Activated CD4-positive, alpha-beta T cell treated with anti-CD3 and anti-CD28 coated beads, Interleukin-2, amount 50 U/mL, for 48 hours (primary cell): ENCODE data around the gene MYO5B.

ENCODE experiments used
- DNase-seq, 2 experiments: peaks; one replicate each; pipeline ENCODE4 v3.0.0-alpha.2; 2020

The MYO5B gene

GRCh38 chr18:50188652-50189051 is 6.3 kb downstream of the MYO5B start:
- DNase-seq, result no peak

DNA sequence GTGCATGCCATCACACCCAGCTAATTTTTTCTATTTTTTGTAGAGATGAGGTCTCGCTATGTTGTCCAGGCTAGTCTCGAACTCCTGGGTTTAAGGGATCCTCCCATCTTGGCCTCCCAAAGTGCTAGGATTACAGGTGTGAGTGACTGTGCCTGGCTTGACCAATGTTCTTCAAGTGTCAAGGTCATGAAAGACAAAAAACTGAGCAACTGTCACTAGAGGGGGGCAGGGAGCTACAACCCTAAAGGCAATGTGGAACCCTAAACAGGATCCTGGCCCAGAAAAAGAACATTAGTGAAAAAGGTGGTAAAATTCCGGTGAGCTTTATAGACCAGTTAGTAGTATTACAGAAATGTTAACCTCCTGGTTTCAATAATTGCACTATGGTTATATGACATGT is 7.3 kb downstream of the MYO5B start:
- DNase-seq, result no peak

DNA sequence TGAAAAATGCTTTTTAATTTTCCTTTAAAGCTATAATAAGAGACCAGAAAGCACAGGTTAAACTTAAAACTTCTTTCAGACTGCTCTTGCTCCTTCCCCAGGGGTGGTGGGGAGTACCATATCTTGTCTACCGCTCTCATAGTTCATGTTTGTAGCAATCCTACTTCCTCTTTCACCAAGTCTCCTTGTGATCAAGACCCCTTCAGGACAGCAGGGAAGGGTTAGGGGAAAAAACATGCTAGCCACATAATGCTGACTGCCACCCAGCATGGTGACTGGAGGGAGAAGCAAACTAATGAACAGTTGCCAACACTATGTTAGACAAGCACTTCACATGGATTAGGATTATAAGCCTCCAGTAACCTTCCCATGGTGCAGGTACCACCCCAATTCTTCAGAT is 8.6 kb downstream of the MYO5B start:
- DNase-seq, result no peak

- DNase-seq, result no peak
Measured at GRCh38 chr18:50183556-50183955, 11.4 kb downstream of the MYO5B start.

- DNase-seq, result no peak
Measured at GRCh38 chr18:50182511-50182910, 12.4 kb downstream of the MYO5B start.

DNA sequence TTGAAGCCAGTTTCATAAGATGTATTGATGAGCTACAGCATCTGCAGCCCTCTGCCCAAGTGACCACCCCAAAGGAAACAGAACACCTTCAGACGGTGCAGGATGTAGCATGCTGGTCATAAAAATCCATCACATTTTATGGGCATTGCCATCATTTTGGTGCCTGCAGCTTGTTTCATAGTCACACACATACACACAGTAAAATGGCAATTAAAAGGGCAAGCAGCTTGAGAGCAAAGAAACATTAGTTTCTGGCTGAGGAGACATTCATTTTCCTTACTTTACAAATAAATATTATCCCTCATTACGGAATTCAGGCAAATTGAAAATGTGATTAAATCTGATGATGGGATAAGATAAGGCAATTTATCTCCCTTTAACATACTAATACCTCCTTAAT is 13.4 kb downstream of the MYO5B start:
- DNase-seq, result no peak

GRCh38 chr18:50179465-50179864 is 15.5 kb downstream of the MYO5B start:
- no peak for DNase-seq

DNA sequence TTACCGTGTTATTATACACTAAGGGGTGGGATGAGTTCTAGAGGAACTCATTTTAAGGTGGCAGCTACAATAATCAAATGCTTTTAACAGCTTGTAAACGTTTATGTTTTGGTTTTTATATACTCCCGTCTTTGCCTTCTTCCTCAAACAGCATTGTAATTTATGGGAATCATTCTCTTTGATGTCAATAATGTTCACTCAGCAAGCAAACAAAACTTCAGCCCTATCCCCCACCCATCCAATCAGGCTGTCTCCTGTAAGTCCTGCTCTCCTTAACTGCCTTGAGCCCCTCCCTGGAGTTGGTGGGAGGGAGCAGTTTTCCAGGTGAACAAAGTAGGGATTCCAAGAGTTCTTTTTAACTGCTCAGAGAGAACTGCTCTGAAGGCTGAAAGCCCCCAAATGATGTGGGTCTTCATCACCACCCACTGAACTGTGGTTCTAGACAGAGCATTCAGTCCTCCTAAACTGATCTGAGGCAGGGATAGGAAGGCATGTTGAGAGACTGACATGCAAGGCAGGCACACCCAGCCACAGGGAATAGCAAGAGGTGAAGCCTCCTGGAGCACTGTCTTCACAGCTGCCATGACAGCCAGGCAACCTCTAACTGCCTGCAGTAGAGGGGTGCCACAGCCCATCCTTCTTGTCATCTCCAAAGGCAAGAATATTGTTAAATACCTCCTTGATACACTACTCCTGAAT is 17.5 kb downstream of the MYO5B start:
- DNase-seq, result no peak

DNA sequence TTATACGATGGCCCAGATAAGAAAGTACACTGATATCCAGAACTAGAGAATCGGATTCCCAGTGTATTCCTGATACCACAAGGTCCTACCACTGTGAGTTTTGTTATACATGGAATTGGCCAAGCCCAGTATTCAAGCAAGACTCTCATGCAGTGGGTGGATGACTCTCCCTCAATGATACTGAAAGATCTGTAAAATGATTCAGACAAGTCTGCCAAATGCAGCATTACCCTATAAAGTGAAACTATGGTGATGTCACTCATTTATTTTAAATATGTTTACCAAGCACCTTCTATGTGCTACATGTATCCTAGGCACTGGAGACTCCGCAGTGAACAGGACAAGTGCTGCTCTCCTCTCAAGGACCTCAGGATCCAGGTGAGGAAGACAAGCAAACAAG is 22.6 kb downstream of the MYO5B start:
- no peak for DNase-seq

- DNase-seq, result no peak
Measured at GRCh38 chr18:50171406-50171805, 23.5 kb downstream of the MYO5B start.

GRCh38 chr18:50170004-50170403 is 24.9 kb downstream of the MYO5B start:
- no peak for DNase-seq

- DNase-seq, result no peak
Measured at GRCh38 chr18:50169149-50169548, 25.8 kb downstream of the MYO5B start.

- no peak for DNase-seq
Measured at GRCh38 chr18:50167966-50168365, 27.0 kb downstream of the MYO5B start.

- DNase-seq, result no peak
Measured at GRCh38 chr18:50166901-50167300, 28.0 kb downstream of the MYO5B start.

GRCh38 chr18:50163505-50163904 is 31.4 kb downstream of the MYO5B start:
- no peak for DNase-seq

GRCh38 chr18:50162486-50163304 is 32.3 kb downstream of the MYO5B start:
- DNase-seq, result no peak

DNA sequence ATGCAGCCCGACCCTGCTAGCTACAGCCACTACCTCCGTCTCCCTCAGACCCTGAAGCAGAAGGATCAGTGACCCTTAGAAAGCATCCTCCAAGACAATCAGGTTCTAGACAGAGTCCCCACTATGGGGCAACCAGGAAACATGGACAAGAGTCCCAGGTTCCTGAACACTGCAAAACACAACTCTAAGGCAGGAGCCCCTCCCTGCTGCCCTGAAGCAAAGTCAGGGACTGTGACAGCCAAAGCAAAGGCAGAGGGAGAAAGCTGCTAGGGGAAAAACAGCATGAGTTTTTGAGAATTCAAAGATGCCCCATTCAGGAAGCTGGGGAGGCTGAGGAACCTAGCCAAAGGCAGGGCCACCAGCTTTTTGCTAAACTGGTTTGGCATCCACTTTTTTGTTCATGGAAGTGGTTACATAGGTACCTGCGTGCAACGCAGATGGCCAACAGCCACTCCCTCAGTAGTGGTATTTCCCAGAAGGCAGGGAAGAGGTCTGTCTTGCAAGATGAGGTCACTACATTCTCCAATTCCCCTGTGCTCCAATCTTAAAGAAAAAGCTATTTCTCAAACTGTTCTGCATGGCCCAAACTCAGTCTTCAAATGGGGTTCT is 33.2 kb downstream of the MYO5B start:
- DNase-seq, result no peak

DNA sequence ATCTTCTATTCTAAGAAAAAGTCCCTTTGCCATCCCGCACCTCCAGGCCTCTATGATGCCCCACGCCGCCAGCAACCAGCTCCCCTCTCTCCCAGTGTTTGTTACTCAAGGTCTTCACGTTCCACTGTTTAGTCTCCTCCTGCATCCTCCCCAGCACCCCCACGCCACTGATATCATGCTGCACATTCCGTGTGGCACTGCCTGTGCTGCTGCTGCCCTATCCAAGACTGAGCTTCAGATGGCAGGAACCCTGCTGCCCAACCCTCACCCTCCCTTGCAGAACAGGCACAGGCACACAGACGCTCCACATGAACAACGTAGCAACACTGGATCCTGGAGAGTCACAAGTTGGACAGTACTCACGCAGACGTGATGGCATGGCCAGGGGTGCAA is 35.3 kb downstream of the MYO5B start:
- DNase-seq, result no peak

GRCh38 chr18:50158866-50159653 is 35.9 kb downstream of the MYO5B start:
- no peak for DNase-seq

- no peak for DNase-seq
Measured at GRCh38 chr18:50155406-50155805, 39.5 kb downstream of the MYO5B start.

- no peak for DNase-seq
Measured at GRCh38 chr18:50154420-50154819, 40.5 kb downstream of the MYO5B start.

GRCh38 chr18:50152900-50153299 is 42.0 kb downstream of the MYO5B start:
- DNase-seq, result no peak

DNA sequence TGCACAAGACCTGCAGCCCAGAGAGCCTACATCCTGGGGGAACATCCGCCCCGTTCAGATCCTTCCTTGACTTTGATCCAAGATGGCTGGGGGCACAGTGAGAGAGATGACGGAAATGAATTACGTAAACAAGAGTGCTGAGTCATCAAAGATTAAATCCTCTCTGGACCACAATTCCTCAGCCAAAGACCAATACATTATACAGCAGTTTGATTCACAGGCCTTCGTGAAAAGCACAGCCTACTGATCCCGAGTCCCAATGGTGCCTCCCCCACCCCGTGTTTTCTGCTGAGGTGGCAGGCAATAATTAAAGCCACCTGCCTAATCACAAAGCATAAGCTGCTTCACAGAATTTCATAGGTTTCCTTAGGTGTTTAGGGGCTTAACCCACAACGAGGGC is 43.0 kb downstream of the MYO5B start:
- no peak for DNase-seq
